COR-L47 (cell line): ENCODE data around the gene ARL2.
"Not testable (repeated sequence)": the region's sequence is repeated elsewhere in the genome, so short reads cannot be mapped to it uniquely, and the experiment has no call there.

ENCODE experiments used
- DNase-seq: peaks from one replicate; lab custom pipeline; 2025; lab: John Stamatoyannopoulos, UW

The ARL2 gene

DNA sequence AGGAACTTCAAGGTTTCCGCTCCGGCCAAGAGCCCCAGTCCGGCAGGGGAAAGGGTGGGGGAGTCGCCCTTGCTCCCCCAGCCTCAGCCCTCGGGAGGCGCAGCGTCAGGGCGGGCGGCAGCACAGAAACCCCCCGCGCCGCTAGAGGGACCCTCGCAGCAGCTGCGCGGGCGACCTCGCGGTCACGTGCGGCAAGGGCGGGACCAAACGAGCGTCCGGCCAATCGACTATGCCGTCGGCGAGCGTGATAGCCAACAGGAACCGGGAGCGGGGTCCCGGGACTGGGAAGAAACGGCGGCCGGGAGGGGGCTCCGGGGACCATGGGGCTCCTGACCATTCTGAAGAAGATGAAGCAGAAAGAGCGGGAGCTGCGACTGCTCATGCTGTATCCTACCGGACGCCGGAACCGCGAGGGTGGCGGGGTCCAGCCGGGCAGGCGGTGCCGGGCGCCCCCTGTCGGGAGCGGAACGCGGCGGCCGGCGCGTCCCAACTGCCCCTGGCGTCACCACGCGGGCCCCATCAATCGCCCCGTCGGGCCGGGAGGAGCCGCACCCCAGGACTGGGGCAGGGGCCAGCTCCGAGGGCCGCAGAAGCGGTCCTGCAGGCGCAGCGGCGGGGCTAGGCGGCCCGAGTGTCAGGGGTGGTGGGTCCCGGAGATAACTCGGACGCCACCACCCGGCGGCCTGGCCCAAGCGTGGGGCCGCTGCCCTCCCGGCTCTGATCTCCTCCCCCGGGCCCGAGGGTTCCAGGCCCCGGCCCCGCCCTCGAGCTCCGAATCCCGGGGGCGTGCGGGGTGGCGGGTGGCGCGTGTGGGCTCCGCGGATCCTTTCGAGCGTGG, at the start of gene ARL2:
Gene ARL2 (plus strand): TSS at position 273 of the 838 bp plus-strand sequence. CDS start 48 bp downstream, at position 321.
- DNase-seq: peak; percentile 90

GRCh38 chr11:64967375-64967774, 46.6 kb upstream of the ARL2 start:
- no peak for DNase-seq

DNA sequence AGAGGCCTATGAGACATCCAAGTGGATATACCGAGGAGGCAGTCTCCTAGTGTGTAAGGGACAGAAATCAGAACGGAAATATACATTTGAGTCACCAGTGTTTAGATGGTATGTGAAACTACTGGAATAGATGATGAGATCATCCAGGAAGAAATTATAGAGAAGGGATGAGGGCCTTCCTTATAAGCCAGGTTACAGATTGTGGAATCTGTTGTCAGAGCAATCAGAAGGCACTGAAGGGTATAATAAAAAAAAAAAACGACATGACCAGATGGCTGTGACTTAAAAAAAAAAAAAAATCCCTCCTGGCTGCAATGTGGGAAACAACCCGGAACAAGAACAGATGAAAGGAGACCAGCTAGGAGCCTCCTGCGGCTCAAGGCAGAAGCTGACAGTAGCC, 44.8 kb upstream of the ARL2 start:
- no peak for DNase-seq

DNA sequence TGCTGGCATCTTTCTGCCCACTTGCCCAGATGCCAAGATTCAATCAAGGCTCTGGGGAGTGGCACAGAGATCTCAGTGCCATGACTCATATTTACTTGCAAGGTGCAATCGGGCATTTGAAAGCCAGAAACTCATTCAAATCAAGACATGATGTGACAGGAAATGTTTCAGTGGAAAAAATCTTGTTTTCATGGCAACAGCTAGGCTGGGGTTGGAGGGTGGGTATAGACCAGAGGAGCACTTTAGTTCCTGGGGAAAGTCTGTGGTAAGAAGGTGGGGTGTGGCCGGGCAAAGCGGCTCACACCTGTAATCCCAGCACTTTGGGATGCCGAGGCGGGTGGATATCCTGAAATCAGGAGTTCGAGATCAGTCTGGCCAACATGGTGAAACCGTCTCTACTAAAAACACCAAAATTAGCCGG, 43.2 kb upstream of the ARL2 start:
- DNase-seq: no peak

DNA sequence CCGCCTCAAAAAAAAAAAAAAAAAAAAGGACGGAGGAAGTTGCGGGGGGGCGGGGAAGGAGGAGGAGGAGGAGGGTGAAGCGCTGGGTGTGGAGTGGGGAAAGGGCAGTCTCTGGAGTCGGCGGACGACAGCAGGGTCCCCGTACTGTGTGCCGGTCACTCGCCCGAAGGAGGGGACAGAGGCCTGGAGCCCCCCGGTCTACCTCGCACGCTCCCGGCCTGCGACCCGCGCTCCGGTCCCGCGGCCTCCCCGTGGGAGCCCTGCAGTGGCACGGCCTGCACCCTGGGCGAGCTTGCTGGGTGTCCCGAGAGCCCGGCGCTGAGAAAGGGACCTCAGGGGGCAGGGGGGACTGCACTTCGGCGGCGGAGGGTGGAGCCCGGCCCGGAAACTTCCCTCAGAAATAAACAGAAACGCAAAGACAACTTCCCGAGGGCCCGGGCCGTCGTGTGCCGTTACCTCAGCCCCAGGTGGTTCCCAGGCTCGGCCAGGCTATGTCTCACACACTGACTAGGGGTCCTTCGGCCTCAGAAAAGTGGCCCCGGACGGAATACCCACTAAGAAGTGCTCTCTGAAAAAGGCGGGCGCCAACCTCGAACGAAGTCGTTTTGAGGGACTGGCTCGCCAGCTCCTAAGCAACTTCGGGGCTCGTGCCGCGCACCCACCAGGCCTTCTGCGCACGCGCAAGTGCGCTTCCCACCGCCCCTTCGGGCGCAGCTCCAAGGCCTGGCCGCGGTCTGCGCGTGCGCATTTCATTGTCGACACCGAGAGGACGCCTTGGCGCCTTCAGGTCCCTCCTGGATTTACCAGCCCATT, 42.3 kb upstream of the ARL2 start, which contains the start of gene MAJIN:
Gene MAJIN (minus strand): TSS at position 688 of the 813 bp plus-strand sequence. CDS start 12,703 bp downstream, outside the sequence.
- no peak for DNase-seq

GRCh38 chr11:64974124-64974523, 39.8 kb upstream of the ARL2 start:
- no peak for DNase-seq

DNA sequence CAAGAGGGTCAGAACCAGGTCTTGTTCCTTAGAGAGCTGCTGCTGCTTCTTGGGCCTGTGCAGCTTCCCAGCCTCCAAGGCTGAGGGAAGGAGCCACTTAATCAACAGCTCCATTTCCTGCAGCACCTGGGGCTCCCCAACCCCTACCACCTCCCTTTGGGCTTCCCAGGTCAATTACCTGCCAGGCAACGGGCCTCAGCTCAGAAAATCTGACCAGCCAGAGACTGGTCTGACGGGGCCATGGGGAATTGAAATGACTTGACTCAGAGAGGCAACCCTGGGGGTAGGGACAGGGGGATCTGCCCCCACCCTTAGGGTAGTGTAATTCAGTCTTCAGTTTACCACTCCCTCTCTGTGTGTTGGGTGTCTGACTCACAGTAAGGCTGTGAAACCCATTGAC, 37.3 kb upstream of the ARL2 start:
- DNase-seq: no peak

GRCh38 chr11:64983339-64983738, 30.6 kb upstream of the ARL2 start:
- not testable (repeated sequence) for DNase-seq

- no peak for DNase-seq
These were observed 25.7 kb upstream of the ARL2 start for GRCh38 chr11:64987998-64988854.

DNA sequence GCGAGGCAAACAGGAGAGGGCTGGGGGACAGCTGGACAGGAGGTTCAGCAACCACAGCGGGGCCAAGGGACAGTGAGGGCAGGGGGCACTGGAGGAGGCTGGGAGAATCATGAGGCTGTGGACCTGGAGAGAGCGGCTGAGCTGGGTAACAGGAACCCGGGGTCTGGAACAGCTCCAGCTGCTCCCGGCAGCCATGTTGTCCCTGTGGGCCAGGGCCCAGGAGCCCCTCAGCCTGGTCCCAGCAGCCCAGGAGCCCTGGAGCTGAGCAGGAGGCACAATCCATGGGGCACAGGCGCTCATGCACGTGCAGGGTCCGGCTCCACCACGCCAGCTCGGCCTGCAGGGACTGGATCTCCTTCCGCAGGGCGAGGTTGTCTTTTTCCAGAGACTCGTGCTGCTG, 24.5 kb upstream of the ARL2 start:
- no peak for DNase-seq

- DNase-seq: no peak
These were observed 23.6 kb upstream of the ARL2 start for GRCh38 chr11:64990222-64990923.

GRCh38 chr11:64994318-64994717, 19.6 kb upstream of the ARL2 start:
- DNase-seq: no peak

DNA sequence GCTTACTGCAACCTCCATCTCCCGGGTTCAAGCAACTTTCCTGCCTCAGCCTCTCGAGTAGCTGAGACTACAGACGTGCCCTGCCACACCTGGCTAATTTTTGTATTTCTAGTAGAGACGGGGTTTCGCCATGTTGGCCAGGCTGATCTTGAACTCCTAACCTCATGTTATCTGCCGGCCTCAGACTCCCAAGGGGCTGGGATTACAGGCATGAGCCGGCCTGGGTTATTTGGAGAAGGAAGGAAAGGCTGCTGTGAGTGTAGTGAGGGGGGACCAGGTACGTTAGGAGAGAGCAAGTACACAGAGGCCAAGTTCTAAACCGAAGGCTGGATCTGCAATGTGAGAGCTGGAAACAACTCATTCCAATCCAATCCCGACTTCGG, 17.6 kb upstream of the ARL2 start:
- no peak for DNase-seq

DNA sequence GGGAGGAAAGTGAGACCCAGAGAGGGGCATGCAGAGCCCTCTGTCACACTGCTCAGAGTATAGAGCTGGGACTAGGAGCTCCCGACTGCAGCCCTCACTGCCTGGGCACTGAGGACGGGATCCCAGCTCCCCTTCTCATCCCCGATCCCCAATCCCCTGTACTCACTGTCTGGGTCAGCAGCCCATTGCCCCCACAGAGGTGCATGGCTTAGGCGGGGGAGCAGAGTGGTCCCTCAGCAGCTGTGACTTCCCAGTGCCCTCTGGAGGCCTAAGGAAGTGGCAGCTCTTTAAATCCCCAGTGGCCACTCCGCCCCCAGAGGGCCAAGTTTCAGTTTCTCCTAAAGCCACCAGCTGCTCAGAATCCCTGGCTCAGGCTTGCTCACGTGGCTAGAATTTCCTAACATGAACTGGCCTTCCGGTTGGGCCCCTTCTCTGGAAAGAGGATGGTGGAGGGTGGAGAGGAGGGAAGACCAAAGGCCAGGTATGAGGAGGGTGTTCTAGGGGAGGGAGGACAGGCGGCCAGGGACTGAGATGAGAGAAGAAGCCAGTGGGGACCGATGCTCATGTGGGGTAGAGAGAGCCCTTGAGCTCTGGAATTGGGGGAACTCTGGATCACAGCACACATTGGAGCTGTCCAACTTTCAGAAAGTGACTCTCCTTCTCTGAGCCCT, 17.1 kb upstream of the ARL2 start, which contains the start of gene BATF2:
Gene BATF2 (minus strand): TSS at position 262 of the 671 bp plus-strand sequence. CDS start 57 bp downstream, at position 205.
- DNase-seq: peak; percentile 48

DNA sequence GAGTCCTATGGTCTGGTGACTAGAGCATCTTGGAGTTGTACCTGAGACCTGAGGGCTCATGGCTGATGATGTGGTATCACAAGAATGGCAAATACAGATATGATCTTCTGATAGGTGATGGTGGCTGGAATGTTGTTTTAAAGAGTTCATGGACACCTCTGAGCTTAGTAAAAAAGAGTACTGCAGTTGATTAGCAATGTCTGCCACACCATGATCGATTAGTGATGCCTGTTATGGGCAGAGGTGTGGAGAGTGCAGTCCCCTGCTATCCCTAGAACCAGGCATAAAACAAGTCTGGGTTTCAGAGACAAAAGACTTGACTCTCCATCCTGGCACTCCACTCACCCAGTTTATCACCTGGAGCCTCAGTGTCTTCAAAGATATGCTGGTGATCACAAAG, 15.8 kb upstream of the ARL2 start:
- DNase-seq: no peak

DNA sequence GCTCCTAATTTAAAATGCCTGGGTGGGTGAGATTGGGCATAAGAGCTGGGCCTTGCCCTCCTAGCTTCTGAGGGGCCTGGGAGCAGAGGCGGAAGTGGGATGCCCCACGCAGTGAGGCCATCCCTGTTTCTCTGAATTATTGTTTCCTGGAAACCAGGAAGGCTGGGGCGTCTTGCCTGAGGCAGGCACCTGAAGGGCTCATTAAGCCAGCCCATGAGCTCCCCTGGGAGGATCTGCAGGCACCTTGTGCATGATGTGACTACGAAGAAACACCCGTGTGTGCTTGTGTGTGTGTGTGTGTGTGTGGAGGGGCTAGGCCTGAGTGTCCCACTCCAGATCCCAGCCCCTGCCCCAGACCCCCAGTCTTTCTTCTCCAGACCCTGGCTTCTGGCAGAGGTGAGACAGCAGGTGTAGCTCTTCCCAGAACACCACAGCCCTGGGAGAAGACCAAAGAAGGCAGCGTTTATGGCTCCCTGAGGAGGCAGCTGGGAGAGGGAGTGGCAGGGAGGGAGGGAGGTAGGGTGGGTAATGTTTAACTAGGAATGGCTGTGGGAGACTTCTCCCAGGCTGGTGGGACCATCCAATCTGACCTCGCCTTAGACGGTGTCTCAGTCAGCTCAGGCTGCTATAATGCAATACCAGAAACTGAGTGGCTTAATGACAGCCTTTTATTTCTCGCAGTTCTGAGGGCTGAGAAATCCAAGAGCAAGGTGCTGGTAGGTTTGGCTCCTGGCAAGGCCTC, 15.1 kb upstream of the ARL2 start:
- no peak for DNase-seq

- DNase-seq: no peak
These were observed 14.5 kb upstream of the ARL2 start for GRCh38 chr11:64999478-64999877.

DNA sequence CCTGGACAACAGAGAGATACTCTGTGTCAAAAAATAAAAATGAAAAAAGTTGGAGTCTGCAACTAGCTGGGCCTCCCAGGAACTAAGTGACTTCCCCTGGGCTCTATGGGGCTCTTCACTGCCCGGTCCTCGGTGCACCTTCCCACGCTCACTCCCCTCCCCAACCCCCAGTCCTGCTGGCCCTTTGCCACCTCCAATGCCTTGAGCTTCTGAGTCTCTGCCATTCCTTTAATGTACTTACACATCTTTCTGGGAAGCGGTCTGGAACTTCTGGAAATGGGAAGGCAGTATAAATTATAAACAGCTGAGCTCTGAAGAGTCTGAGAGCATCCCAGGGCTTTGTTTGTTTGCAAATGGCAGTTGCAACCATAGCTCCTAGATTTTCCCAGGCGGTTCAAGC, 11.3 kb upstream of the ARL2 start:
- DNase-seq: no peak

DNA sequence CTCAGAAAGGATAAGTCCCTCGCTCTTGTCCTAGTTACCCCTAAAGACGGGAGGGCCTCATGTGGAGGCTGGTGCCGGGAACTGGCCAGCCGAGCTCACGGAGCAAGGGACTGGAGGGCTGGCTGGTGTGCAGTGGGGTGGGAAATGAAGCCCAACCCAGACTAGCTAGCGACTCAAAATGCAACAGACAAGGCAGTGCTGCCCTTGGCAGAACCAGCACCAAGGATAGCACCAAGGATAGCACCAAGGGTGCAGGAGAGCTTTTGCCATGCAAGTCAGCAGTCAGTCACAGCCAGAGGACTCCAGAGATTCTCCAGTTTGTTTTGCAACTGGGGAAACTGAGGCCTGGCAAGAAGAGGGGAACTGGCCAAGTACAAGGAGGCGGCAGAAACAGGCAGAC, 10.7 kb upstream of the ARL2 start:
- no peak for DNase-seq

DNA sequence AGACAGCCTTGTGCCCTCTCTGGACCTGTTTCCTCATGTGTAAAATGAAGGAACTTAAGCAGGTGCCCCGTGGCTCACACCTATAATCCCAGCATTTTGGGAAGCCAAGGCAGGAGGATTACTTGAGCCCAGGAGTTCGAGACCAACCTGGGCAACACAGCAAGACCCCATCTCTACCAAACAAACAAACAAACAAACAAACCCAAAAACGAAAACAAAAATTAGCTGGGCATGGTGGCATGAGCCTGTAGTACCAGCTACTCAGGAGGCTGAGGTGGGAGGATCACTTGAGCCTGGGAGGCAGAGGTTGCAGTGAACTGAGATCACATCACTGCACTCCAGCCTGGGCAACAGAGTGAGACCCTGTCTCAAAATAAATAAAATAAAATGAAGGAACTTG, 10.0 kb upstream of the ARL2 start:
- DNase-seq: not testable (repeated sequence)
